Measurements from ENCODE around the gene DUSP1. TPM values are rescaled to one million over a fixed set of nuclear protein-coding genes. Genes with fewer than 3 reads are reported as not detected.
"Not testable (repeated sequence)": the region's sequence is repeated elsewhere in the genome, so short reads cannot be mapped to it uniquely, and the experiment has no call there.

Gene DUSP1
- polyA plus RNA-seq, 12 donors = 35.3 to 179 (median 113) TPM; not detected in 1

- not testable (repeated sequence) for DNase-seq
Observed at GRCh38 chr5:172783319-172783718, 12.3 kb upstream of the DUSP1 start.

- no peak for DNase-seq
Observed at GRCh38 chr5:172782169-172783039, 11.4 kb upstream of the DUSP1 start.

GRCh38 chr5:172779691-172780341, 8.8 kb upstream of the DUSP1 start:
- no peak for DNase-seq

GRCh38 chr5:172777881-172778814, 7.2 kb upstream of the DUSP1 start:
- no peak for DNase-seq

- DNase-seq = no peak
Observed at GRCh38 chr5:172776235-172776594, 5.2 kb upstream of the DUSP1 start.

GRCh38 chr5:172775326-172776234, 4.6 kb upstream of the DUSP1 start:
- no peak for DNase-seq

- no peak for DNase-seq
Observed at GRCh38 chr5:172774561-172775315, 3.7 kb upstream of the DUSP1 start.

- no peak for DNase-seq
Observed at GRCh38 chr5:172773481-172774469, 2.8 kb upstream of the DUSP1 start.

GRCh38 chr5:172772112-172772906, 1.3 kb upstream of the DUSP1 start:
- DNase-seq = peak; percentile 90

GRCh38 chr5:172771439-172772111, 580 bp upstream of the DUSP1 start:
- DNase-seq = no peak

GRCh38 chr5:172770374-172770674, 671 bp downstream of the DUSP1 start:
- no peak for DNase-seq

GRCh38 chr5:172769616-172770373, 1.2 kb downstream of the DUSP1 start:
- no peak for DNase-seq

- DNase-seq = no peak
Observed at GRCh38 chr5:172769342-172769615, 1.7 kb downstream of the DUSP1 start.

- peak; percentile 22 for DNase-seq
Observed at GRCh38 chr5:172768573-172769341, 2.2 kb downstream of the DUSP1 start.

- DNase-seq = no peak
Observed at GRCh38 chr5:172768098-172768572, 2.9 kb downstream of the DUSP1 start.

All from muscle of arm (tissue), 12 donors.